ENCODE results near the gene MTCH1. TPM values are rescaled to one million over a fixed set of nuclear protein-coding genes. Genes with fewer than 3 reads are reported as not detected.

Gene MTCH1
- total RNA-seq, 2 donors from 2014 or later: 160 to 197 TPM

GRCh38 chr6:36926708-36927513, 59.1 kb downstream of the MTCH1 start:
- Histone ChIP-seq H3K4me3 (no peak overlapping the region), H3K36me3 (no peaks in the 10 kb centered on the region), H3K9me3 (no peaks in the 10 kb centered on the region), H3K27me3 (no peaks in the 10 kb centered on the region), H3K9ac (ENCODE audit: low read depth in 2 of 2, low read length in 2 of 2) (no peak overlapping the region), H3K4me1 (no peaks in the 10 kb centered on the region), H3K27ac (no peak overlapping the region)
- DNase-seq: no peak
- TF ChIP-seq, protein P1, sequence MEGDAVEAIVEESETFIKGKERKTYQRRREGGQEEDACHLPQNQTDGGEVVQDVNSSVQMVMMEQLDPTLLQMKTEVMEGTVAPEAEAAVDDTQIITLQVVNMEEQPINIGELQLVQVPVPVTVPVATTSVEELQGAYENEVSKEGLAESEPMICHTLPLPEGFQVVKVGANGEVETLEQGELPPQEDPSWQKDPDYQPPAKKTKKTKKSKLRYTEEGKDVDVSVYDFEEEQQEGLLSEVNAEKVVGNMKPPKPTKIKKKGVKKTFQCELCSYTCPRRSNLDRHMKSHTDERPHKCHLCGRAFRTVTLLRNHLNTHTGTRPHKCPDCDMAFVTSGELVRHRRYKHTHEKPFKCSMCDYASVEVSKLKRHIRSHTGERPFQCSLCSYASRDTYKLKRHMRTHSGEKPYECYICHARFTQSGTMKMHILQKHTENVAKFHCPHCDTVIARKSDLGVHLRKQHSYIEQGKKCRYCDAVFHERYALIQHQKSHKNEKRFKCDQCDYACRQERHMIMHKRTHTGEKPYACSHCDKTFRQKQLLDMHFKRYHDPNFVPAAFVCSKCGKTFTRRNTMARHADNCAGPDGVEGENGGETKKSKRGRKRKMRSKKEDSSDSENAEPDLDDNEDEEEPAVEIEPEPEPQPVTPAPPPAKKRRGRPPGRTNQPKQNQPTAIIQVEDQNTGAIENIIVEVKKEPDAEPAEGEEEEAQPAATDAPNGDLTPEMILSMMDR (IDR thresholded peaks at IDR 0.05): no peak
- intact Hi-C loops (cut with DNase I): no loop called here

DNA sequence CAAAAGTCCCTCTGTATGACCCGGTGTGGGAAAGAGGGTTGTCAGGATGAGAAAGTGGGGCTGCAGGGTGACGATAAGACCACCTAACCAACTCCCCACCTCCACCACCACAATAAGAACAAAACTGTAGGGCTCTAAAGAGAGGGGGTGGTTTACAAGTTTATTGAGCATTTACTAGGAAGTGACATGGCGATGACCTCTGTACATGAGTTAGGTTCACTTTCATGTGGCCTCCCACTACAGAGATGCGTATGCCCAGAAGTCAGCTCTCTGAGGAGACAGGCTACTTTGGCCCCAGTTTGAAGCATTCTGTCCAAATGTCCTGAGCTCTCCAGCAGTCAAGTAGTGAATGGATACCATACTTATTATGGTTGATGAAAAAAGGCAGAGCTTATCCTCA, 60.2 kb downstream of the MTCH1 start:
- DNase-seq: no peak
- H3K4me3 ChIP-seq: no peak overlapping the region

DNA sequence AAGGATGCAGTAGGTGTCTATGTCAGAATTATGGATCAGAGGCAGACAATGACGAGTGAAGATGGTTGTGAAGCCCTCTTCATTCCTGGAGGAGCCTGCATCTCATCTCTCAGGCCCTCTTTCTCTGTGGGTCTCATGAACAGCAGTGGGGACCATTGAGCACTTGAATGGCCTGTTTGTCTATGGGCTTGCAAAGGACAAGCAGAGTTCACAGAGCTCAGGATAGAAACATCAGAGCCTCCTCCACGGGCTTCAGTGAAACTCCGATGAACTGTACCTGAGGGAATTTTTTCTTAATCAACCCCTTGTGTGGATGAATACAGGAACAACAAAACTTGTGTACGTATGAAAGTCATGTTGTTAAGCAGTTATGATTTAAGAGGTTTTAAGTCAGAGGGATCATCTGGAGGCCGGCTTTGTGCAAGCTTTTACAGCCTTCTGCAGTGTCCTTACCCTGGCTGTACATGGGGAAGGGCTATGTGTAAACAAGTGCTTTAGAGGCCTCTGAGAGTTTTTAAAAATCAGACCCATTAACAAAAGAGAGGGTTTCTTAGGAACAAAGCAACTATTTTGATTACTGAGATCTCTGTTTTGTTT, 61.1 kb downstream of the MTCH1 start:
- TF ChIP-seq, protein P1 (IDR thresholded peaks at IDR 0.05): no peak
- no peak overlapping the region for H3K27ac ChIP-seq
- DNase-seq: no peak
- no peaks in the 10 kb centered on the region for H3K4me1 ChIP-seq
- H3K9ac ChIP-seq (ENCODE audit: low read depth in 2 of 2, low read length in 2 of 2): no peak overlapping the region
- no peaks in the 10 kb centered on the region for H3K9me3 ChIP-seq
- H3K4me3 ChIP-seq: no peak overlapping the region
- H3K36me3 ChIP-seq: no peaks in the 10 kb centered on the region
- intact Hi-C loops (cut with DNase I): no loop called here
- H3K27me3 ChIP-seq: no peaks in the 10 kb centered on the region

More for the DNA sequence above, 60.2 kb downstream of the MTCH1 start:
- Histone ChIP-seq H3K9me3 (no peaks in the 10 kb centered on the region), H3K27me3 (no peaks in the 10 kb centered on the region), H3K4me1 (no peaks in the 10 kb centered on the region), H3K9ac (ENCODE audit: low read depth in 2 of 2, low read length in 2 of 2) (no peak overlapping the region), H3K27ac (no peak overlapping the region), H3K36me3 (no peaks in the 10 kb centered on the region)
- TF ChIP-seq, protein P1 (IDR thresholded peaks at IDR 0.05): no peak
- intact Hi-C loops (cut with DNase I): no loop called here

- H3K9ac ChIP-seq (ENCODE audit: low read depth in 2 of 2, low read length in 2 of 2): no peak overlapping the region
- no peak for DNase-seq
- no peaks in the 10 kb centered on the region for H3K36me3 ChIP-seq
- H3K9me3 ChIP-seq: no peaks in the 10 kb centered on the region
- H3K4me3 ChIP-seq: no peak overlapping the region
- H3K27me3 ChIP-seq: no peaks in the 10 kb centered on the region
- no peak overlapping the region for H3K27ac ChIP-seq
- intact Hi-C loops (cut with DNase I): no loop called here
- TF ChIP-seq, protein P1 (IDR thresholded peaks at IDR 0.05): no peak
- no peaks in the 10 kb centered on the region for H3K4me1 ChIP-seq
Observed at GRCh38 chr6:36924131-36924530, 61.9 kb downstream of the MTCH1 start.

DNA sequence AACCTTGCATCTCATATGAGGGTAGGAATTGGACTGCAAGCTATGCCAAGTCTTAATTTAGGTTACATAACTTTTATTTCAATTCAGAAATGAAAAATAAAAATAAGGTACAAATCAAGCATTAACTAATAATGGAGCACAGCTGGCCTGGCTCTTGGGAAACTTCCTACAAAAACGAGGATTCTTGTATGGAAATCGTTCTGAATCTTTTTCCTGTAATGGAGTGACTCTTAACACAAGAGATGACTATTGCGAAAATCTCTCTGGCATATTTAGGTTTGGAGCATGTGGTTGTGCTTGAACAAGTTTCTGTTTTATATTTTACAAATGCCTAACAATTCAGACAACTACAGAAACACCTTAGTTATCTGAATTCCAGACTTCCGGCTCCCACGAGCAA, 65.5 kb downstream of the MTCH1 start:
- Histone ChIP-seq H3K36me3 (no peaks in the 10 kb centered on the region), H3K4me1 (no peaks in the 10 kb centered on the region), H3K4me3 (no peak overlapping the region), H3K9ac (ENCODE audit: low read depth in 2 of 2, low read length in 2 of 2) (no peak overlapping the region), H3K9me3 (no peaks in the 10 kb centered on the region), H3K27me3 (no peaks in the 10 kb centered on the region), H3K27ac (no peak overlapping the region)
- TF ChIP-seq, protein P1 (IDR thresholded peaks at IDR 0.05): no peak
- intact Hi-C loops (cut with DNase I): no loop called here
- no peak for DNase-seq

Data from colonic mucosa (tissue), 4 donors.